ENCODE measurements around the gene CCL2. TPM values are rescaled to one million over a fixed set of nuclear protein-coding genes. Genes with fewer than 3 reads are reported as not detected.

Gene CCL2
- 6.3 and 12.0 TPM in 2 replicates for total RNA-seq

GRCh38 chr17:34254651-34255380 lies at the start of gene CCL2:
Gene CCL2, plus strand, starts transcription at chr17:34255285. Its CDS starts 65 bp downstream, at chr17:34255350.

GRCh38 chr17:34269969-34270368 lies 14.9 kb downstream of the CCL2 start, which contains the start of gene CCL7:
Gene CCL7, plus strand, starts transcription at chr17:34270221. Its CDS starts 70 bp downstream, at chr17:34270291.

GRCh38 chr17:34285286-34285792 lies 30.3 kb downstream of the CCL2 start, which contains the start of gene CCL11:
Gene CCL11, plus strand, starts transcription at chr17:34285742. Its CDS starts 67 bp downstream, at chr17:34285809.

Other genes with a start within 250 kb of the CCL2 start
- 0.89 TPM in 1 of 2 replicates, not detected in the other for gene CCL7, start 14.9 kb downstream of the CCL2 start, total RNA-seq
- gene CCL11, start 30.5 kb downstream of the CCL2 start, total RNA-seq, result 0.12 TPM in 1 of 2 replicates, not detected in the other
- gene CCL8, start 64.2 kb downstream of the CCL2 start, total RNA-seq, result not detected in 2 replicates
- 0.62 TPM in 1 of 2 replicates, not detected in the other for gene CCL13, start 101.2 kb downstream of the CCL2 start, total RNA-seq
- not detected in 2 replicates for gene CCL1, start 107.9 kb downstream of the CCL2 start, total RNA-seq